Naive thymus-derived CD4-positive, alpha-beta T cell (primary cell): ENCODE measurements around the gene EPAS1. TPM values are rescaled to one million over a fixed set of nuclear protein-coding genes. Genes with fewer than 3 reads are reported as not detected.

Source experiments
- ATAC-seq: fragments of 150-1000 bp; cut with Tn5 transposase; 2 replicates; pipeline ENCODE4 v1.10.0; 2021; ENCODE audit warnings: mild to moderate bottlenecking, moderate library complexity
- CTCF ChIA-PET: fragments of 350-600 bp; sonication (Branson Sonifier 250); formaldehyde crosslinking; loops from one replicate; lab custom pipeline; 2021; ENCODE audit warnings: antibody characterized with exemption; lab: Charles Lee
- POLR2A ChIA-PET: fragments of 350-600 bp; sonication (Branson Sonifier 250); formaldehyde crosslinking; loops from one replicate; lab custom pipeline; 2021; ENCODE audit warnings: antibody characterized with exemption, inconsistent platforms; lab: Charles Lee
- DNase-seq, 9 donors: peaks; one replicate each; pipeline versions ENCODE4 v3.0.0 to v3.0.0-alpha.2; 2020 to 2022; ENCODE audit warnings: mixed read lengths in 1 of 9
- H3K27ac ChIP-seq: one replicate; pipeline ENCODE4 v1.7.0; 2013; ENCODE audit warnings: mild to moderate bottlenecking, low read depth, low read length, moderate library complexity
- H3K27me3 ChIP-seq, 2 donors: one replicate each; pipeline ENCODE4 v1.7.0; 2013; ENCODE audit warnings: low read length in 2 of 2, mild to moderate bottlenecking in 2 of 2, moderate library complexity in 2 of 2; ENCODE audit not compliant: control insufficient read depth in 2 of 2, insufficient read depth in 2 of 2
- H3K36me3 ChIP-seq, 3 experiments: 1 replicate in 2 of 3; 2 replicates in 1 of 3; pipeline ENCODE4 v1.7.0; 2013; ENCODE audit warnings: low read length in 3 of 3, mild to moderate bottlenecking in 3 of 3, moderate library complexity in 1 of 3; ENCODE audit not compliant: insufficient read depth in 3 of 3, control insufficient read depth in 2 of 3
- H3K4me1 ChIP-seq, 2 donors: one replicate each; pipeline ENCODE4 v1.7.0; 2013; ENCODE audit warnings: low read length in 2 of 2, mild to moderate bottlenecking in 2 of 2, moderate library complexity in 1 of 2; ENCODE audit not compliant: control insufficient read depth in 2 of 2, insufficient read depth in 2 of 2
- H3K4me3 ChIP-seq: 2 replicates; pipeline ENCODE4 v1.7.0; 2013; ENCODE audit warnings: mild to moderate bottlenecking, low read length
- H3K9me3 ChIP-seq, 3 experiments: 1 replicate in 2 of 3; 2 replicates in 1 of 3; pipeline ENCODE4 v1.7.0; 2013; ENCODE audit warnings: low read length in 3 of 3; ENCODE audit not compliant: control insufficient read depth in 2 of 3
- H3K27ac Mint-ChIP-seq, 9 donors: one replicate each; pipeline ENCODE4 v1.8.0; 2020 to 2022; ENCODE audit warnings: mixed read lengths in 9 of 9, mild to moderate bottlenecking in 8 of 9, moderate library complexity in 5 of 9, inconsistent platforms in 2 of 9
- H3K27me3 Mint-ChIP-seq, 5 donors: one replicate each; pipeline ENCODE4 v1.8.0; 2021 to 2022; ENCODE audit warnings: mixed read lengths in 5 of 5, mild to moderate bottlenecking in 1 of 5
- H3K36me3 Mint-ChIP-seq, 5 donors: one replicate each; pipeline ENCODE4 v1.8.0; 2020 to 2022; ENCODE audit warnings: mixed read lengths in 5 of 5, mild to moderate bottlenecking in 3 of 5, inconsistent platforms in 1 of 5
- H3K4me1 Mint-ChIP-seq, 7 donors: one replicate each; pipeline ENCODE4 v1.8.0; 2020 to 2022; ENCODE audit warnings: mixed read lengths in 7 of 7, mild to moderate bottlenecking in 3 of 7, inconsistent platforms in 1 of 7
- H3K4me3 Mint-ChIP-seq, 10 donors: one replicate each; pipeline ENCODE4 v1.8.0; 2020 to 2022; ENCODE audit warnings: mild to moderate bottlenecking in 10 of 10, mixed read lengths in 10 of 10, moderate library complexity in 6 of 10, inconsistent platforms in 2 of 10
- H3K9me3 Mint-ChIP-seq, 11 donors: one replicate each; pipeline ENCODE4 v1.8.0; 2020 to 2022; ENCODE audit warnings: mixed read lengths in 11 of 11, mild to moderate bottlenecking in 4 of 11, inconsistent platforms in 1 of 11, moderate library complexity in 1 of 11
- intact Hi-C, 2 donors: fragments of 100-400 bp; cut with micrococcal nuclease; formaldehyde crosslinking; loops; one replicate each; pipeline ENCODE4 v1.15.1; 2023
- polyA plus RNA-seq, 2 donors: library from polyadenylated mRNA; unstranded; fragments of 300-500 nt; fragmentation: Illumina TruSeq; gene quantifications; one replicate each; pipeline ENCODE4 v1.2.3, GENCODE V29; 2021
- total RNA-seq, 6 experiments: library from RNA in 5 of 6; stranded (reverse) in 5 of 6; gene quantifications; 1 replicate in 5 of 6; 2 replicates in 1 of 6; pipeline ENCODE4 v1.2.3 and lab custom pipeline; 2021 to 2026

EPAS1 gene
- total and polyA plus RNA-seq, 7 experiments from 2014 or later: 0.18 to 17.0 (median 4.7) TPM; not detected in 1

- H3K36me3 ChIP-seq: no peaks in the 10 kb centered on the region
- H3K9me3 ChIP-seq: no peaks in the 10 kb centered on the region
- Mint-ChIP-seq H3K27ac (peak overlapping the region; percentile 81 to 97 (median 91)), H3K27me3 (no peaks in the 10 kb centered on the region), H3K4me1 (peaks cover 40 to 99% (median 91%) of the 10 kb centered on the region in 7 donors), H3K9me3 (no peaks in the 10 kb centered on the region), H3K4me3 (peak overlapping the region; percentile 72 to 93 (median 83)), H3K36me3 (peaks cover 0 to 26% (median under 1%) of the 10 kb centered on the region in 5 donors)
- POLR2A ChIA-PET: interaction anchor here (0.6 kb wide), 1 partner anchor 288 kb away, joined by 3 read pairs; no protein-coding TSS in a partner anchor
- ATAC-seq (peak; percentile 13), DNase-seq (peak in 3 of 9 donors; percentile 15 to 41 (median 22))
- intact Hi-C loops: loop anchor here (1.0 to 5.0 kb wide), 8 partner anchors 14 to 699 kb away; partner anchors contain the start of genes EPAS1 (in 2 of the 2) and PRKCE (in 2 of the 2)
- H3K4me1 ChIP-seq: peaks cover 29 to 70% of the 10 kb centered on the region in 2 donors
- peak overlapping the region; percentile 56 for H3K4me3 ChIP-seq
- CTCF ChIA-PET: interaction anchor here (0.5 kb wide), 1 partner anchor 290 kb away, joined by 5 read pairs; no protein-coding TSS in a partner anchor
- no peaks in the 10 kb centered on the region for H3K27me3 ChIP-seq
- peak overlapping the region; percentile 46 for H3K27ac ChIP-seq
These were observed 54.0 kb downstream of the EPAS1 start for GRCh38 chr2:46351098-46351749.

DNA sequence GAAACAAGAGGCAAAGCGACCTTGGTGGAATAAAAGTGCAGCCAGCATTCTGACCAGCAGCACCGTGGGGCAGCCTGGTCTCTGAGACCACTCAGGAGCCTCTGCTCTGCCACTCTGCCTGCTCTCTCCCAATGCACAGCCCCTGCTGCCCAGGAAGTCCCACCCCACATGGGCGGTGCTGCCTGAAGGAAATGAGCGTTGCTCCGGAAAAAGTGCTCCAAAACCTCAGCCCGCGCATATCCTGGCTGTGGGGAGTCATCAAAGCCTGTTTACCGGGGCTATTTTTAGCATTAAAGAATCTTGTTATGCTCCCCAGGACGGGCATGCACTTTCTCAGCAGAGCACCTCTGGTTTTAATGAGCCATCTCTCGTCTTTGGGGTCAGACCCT lies 54.5 kb downstream of the EPAS1 start:
- Histone ChIP-seq H3K4me1 (peaks cover 29 to 70% of the 10 kb centered on the region in 2 donors), H3K27me3 (no peaks in the 10 kb centered on the region), H3K27ac (peak overlapping the region; percentile 46), H3K36me3 (no peaks in the 10 kb centered on the region), H3K9me3 (no peaks in the 10 kb centered on the region), H3K4me3 (peak overlapping the region; percentile 56)
- DNase-seq (peak in 8 of 9 donors; percentile 54 to 85 (median 76)), ATAC-seq (peak; percentile 80)
- Mint-ChIP-seq H3K9me3 (no peaks in the 10 kb centered on the region), H3K27ac (peak overlapping the region; percentile 81 to 97 (median 91)), H3K27me3 (no peaks in the 10 kb centered on the region), H3K36me3 (peaks cover 0 to 30% (median 3%) of the 10 kb centered on the region in 5 donors), H3K4me1 (peaks cover 43 to 99% (median 91%) of the 10 kb centered on the region in 7 donors), H3K4me3 (peak overlapping the region; percentile 72 to 93 (median 83))
- CTCF ChIA-PET: no interaction called here
- POLR2A ChIA-PET: no interaction called here
- intact Hi-C loops: loop anchor here (1.0 to 5.0 kb wide), 8 partner anchors 13 to 699 kb away; partner anchors contain the start of genes EPAS1 (in 2 of the 2) and PRKCE (in 2 of the 2)

DNA sequence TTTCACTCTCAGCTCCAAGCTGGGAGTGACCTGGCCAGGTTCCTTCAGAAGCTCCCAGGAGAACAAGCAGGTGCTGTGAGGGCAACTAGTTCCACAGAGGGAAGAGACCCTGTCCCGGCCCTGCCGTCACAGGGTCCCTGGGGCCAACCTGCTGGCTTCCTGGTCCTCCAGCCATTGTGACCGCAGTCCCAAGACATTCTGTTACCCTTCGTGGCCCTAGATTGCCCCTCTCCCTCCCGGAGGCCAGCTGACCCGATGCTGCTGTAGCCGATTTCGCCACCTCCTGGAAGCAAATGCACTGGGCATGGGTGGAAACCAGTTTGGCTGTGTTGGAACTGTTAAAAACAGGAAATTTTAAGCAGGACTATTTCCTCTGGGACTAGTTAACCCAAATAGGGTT lies 55.4 kb downstream of the EPAS1 start:
- Histone ChIP-seq H3K4me3 (peak overlapping the region; percentile 56), H3K27me3 (no peaks in the 10 kb centered on the region), H3K27ac (no peak overlapping the region), H3K36me3 (no peaks in the 10 kb centered on the region), H3K4me1 (peaks cover 29 to 63% of the 10 kb centered on the region in 2 donors), H3K9me3 (no peaks in the 10 kb centered on the region)
- peaks cover 42 to 99% (median 90%) of the 10 kb centered on the region in 7 donors for H3K4me1 Mint-ChIP-seq
- H3K9me3 Mint-ChIP-seq: peaks cover 0 to 3% (median 0%) of the 10 kb centered on the region in 11 donors
- CTCF ChIA-PET: no interaction called here
- intact Hi-C loops: loop anchor here (5.0 kb wide), 3 partner anchors 125 to 700 kb away; partner anchors contain the start of gene PRKCE (in 2 of the 2)
- H3K4me3 Mint-ChIP-seq: peak overlapping the region; percentile 26 to 93 (median 82)
- H3K27ac Mint-ChIP-seq: peak overlapping the region; percentile 81 to 97 (median 91)
- H3K27me3 Mint-ChIP-seq: no peaks in the 10 kb centered on the region
- H3K36me3 Mint-ChIP-seq: peaks cover 0 to 35% (median 3%) of the 10 kb centered on the region in 5 donors
- no peak for ATAC-seq
- DNase-seq: no peak
- POLR2A ChIA-PET: interaction anchor here (1.2 to 2.4 kb wide), 2 partner anchors 9 to 13 kb away, joined by 3 to 7 read pairs; no protein-coding TSS in a partner anchor

GRCh38 chr2:46353509-46353908 lies 56.3 kb downstream of the EPAS1 start:
- H3K4me3 ChIP-seq: no peak overlapping the region
- Mint-ChIP-seq H3K4me3 (peak overlapping the region in 5 of 10 donors; percentile 28 to 93 (median 52)), H3K9me3 (peaks cover 0 to 3% (median 0%) of the 10 kb centered on the region in 11 donors), H3K27me3 (no peaks in the 10 kb centered on the region), H3K36me3 (peaks cover 0 to 36% (median 3%) of the 10 kb centered on the region in 5 donors), H3K4me1 (peaks cover 40 to 99% (median 83%) of the 10 kb centered on the region in 7 donors), H3K27ac (peak overlapping the region in 5 of 9 donors; percentile 8 to 96 (median 62))
- ChIA-PET CTCF (no interaction called here), POLR2A (interaction anchor here (1.4 to 2.4 kb wide), 2 partner anchors 9 to 14 kb away, joined by 7 read pairs; no protein-coding TSS in a partner anchor)
- H3K27me3 ChIP-seq: no peaks in the 10 kb centered on the region
- ATAC-seq (no peak), DNase-seq (no peak)
- peaks cover 29 to 57% of the 10 kb centered on the region in 2 donors for H3K4me1 ChIP-seq
- no peaks in the 10 kb centered on the region for H3K36me3 ChIP-seq
- H3K9me3 ChIP-seq: no peaks in the 10 kb centered on the region
- H3K27ac ChIP-seq: no peak overlapping the region
- intact Hi-C loops: loop anchor here (5.0 kb wide), 3 partner anchors 126 to 701 kb away; partner anchors contain the start of gene PRKCE (in 2 of the 2)

GRCh38 chr2:46355756-46356155 lies 58.5 kb downstream of the EPAS1 start:
- no peak for DNase-seq
- ChIA-PET CTCF (interaction anchor here (0.6 to 1.2 kb wide), 3 partner anchors 11 to 293 kb away, joined by 3 to 4 read pairs (median 3); no protein-coding TSS in a partner anchor), POLR2A (interaction anchor here (1.2 kb wide), 1 partner anchor 12 kb away, joined by 3 read pairs; no protein-coding TSS in a partner anchor)
- Histone ChIP-seq H3K4me1 (peaks cover 24 to 34% of the 10 kb centered on the region in 2 donors), H3K36me3 (no peaks in the 10 kb centered on the region), H3K4me3 (no peak overlapping the region), H3K27me3 (no peaks in the 10 kb centered on the region), H3K27ac (no peak overlapping the region), H3K9me3 (no peaks in the 10 kb centered on the region)
- no peak for ATAC-seq
- Mint-ChIP-seq H3K4me3 (no peak overlapping the region), H3K36me3 (peaks cover 0 to 38% (median 4%) of the 10 kb centered on the region in 5 donors), H3K27me3 (no peaks in the 10 kb centered on the region), H3K4me1 (peaks cover 26 to 85% (median 68%) of the 10 kb centered on the region in 7 donors), H3K9me3 (peaks cover 0 to 6% (median 0%) of the 10 kb centered on the region in 11 donors), H3K27ac (peak overlapping the region in 1 of 9 donors; percentile 20)
- intact Hi-C loops: no loop called here

- ATAC-seq: peak; percentile 56
- POLR2A ChIA-PET: interaction anchor here (0.7 to 1.4 kb wide), 3 partner anchors 11 to 98 kb away, joined by 3 read pairs; no protein-coding TSS in a partner anchor
- CTCF ChIA-PET: interaction anchor here (0.9 to 1.4 kb wide), 2 partner anchors 9 to 62 kb away, joined by 3 to 4 read pairs; no protein-coding TSS in a partner anchor
- H3K4me1 ChIP-seq: peaks cover 12 to 23% of the 10 kb centered on the region in 2 donors
- peaks cover 0 to 38% (median 4%) of the 10 kb centered on the region in 5 donors for H3K36me3 Mint-ChIP-seq
- intact Hi-C loops: no loop called here
- no peaks in the 10 kb centered on the region for H3K27me3 ChIP-seq
- H3K27ac ChIP-seq: no peak overlapping the region
- H3K27ac Mint-ChIP-seq: peak overlapping the region in 1 of 9 donors; percentile 32
- H3K9me3 Mint-ChIP-seq: peaks cover 0 to 6% (median 0%) of the 10 kb centered on the region in 11 donors
- H3K36me3 ChIP-seq: no peaks in the 10 kb centered on the region
- H3K4me3 Mint-ChIP-seq: peak overlapping the region in 1 of 10 donors; percentile 0
- H3K27me3 Mint-ChIP-seq: no peaks in the 10 kb centered on the region
- DNase-seq: no peak
- peaks cover 17 to 82% (median 64%) of the 10 kb centered on the region in 7 donors for H3K4me1 Mint-ChIP-seq
- no peaks in the 10 kb centered on the region for H3K9me3 ChIP-seq
- no peak overlapping the region for H3K4me3 ChIP-seq
These were observed 59.8 kb downstream of the EPAS1 start for GRCh38 chr2:46356991-46357390.
